SK-N-SH treated with all-trans-retinoic acid at 6 μM for 48 hours (cell line): ENCODE data around the gene ALOX15.
"Not testable (repeated sequence)": the region's sequence is repeated elsewhere in the genome, so short reads cannot be mapped to it uniquely, and the experiment has no call there.

ENCODE experiments used
- CSDC2 ChIP-seq: fragments of 250-450 bp; sonication (Bioruptor Pico); IDR thresholded peaks from 2 replicates; pipeline ENCODE4 v1.5.0; 2020; ENCODE audit warnings: mild to moderate bottlenecking, moderate library complexity
- OSR1 ChIP-seq: fragments of 250-450 bp; sonication (Bioruptor Pico); IDR thresholded peaks from 2 replicates; pipeline ENCODE4 v1.8.0; 2022; ENCODE audit warnings: moderate library complexity, mild to moderate bottlenecking, inconsistent platforms

- TF ChIP-seq OSR1, CSDC2 (CRISPR knock-in tag): not testable (repeated sequence)
These were observed 42.3 kb upstream of the ALOX15 start for GRCh38 chr17:4683739-4684138.
